HG02884 (cell line): ENCODE results near the gene COLEC12.

Experiments
- ATAC-seq: cut with Tn5 transposase; IDR thresholded peaks from one replicate; pipeline ENCODE4 v1.9.1; 2021; ENCODE audit warnings: mild to moderate bottlenecking, moderate library complexity; ENCODE audit not compliant: unreplicated experiment

The COLEC12 gene

GRCh38 chr18:475202-476031, 25.1 kb downstream of the COLEC12 start:
- ATAC-seq: no peak

GRCh38 chr18:474416-474815, 26.1 kb downstream of the COLEC12 start:
- ATAC-seq: no peak

DNA sequence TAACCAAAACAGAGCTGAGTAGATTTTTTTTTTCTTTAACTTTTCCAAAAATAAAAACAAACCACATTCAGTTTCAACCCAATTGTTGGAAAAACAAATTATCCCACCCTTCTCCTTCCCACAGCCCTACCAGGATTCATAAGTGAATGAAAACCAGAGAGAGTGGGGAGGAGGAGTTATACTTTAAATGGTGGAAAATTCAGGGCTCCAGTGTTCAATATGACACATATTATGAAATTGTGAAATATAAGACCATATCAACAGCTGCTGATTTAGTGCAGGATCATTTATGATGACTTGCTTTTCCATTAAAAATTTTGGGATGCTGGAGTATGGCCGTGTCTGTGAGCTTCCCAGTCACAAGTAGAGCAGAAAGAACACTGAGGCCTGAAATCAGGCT, 26.7 kb downstream of the COLEC12 start:
- no peak for ATAC-seq

DNA sequence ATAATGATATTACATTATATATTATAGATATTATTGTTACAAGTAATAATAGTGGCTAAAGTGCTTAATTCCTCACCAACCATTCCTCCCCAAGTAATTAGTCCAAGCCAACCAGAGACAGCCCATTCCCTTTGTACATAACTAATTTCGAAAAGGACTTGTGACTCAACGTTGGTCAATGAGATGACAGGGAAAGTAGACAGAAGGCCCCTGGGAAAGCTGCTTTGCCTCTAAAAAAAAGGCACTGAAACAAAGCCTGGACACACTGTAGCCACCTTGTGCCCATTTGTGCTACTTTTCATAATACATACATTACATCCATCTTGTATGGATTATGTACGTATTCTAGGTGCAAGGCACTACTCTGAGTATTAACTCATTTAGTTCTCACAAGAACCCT, 28.8 kb downstream of the COLEC12 start:
- no peak for ATAC-seq

- no peak for ATAC-seq
Measured at GRCh38 chr18:470661-471501, 29.6 kb downstream of the COLEC12 start.

GRCh38 chr18:468955-469790, 31.3 kb downstream of the COLEC12 start:
- ATAC-seq: no peak

- no peak for ATAC-seq
Measured at GRCh38 chr18:463827-464541, 36.5 kb downstream of the COLEC12 start.

DNA sequence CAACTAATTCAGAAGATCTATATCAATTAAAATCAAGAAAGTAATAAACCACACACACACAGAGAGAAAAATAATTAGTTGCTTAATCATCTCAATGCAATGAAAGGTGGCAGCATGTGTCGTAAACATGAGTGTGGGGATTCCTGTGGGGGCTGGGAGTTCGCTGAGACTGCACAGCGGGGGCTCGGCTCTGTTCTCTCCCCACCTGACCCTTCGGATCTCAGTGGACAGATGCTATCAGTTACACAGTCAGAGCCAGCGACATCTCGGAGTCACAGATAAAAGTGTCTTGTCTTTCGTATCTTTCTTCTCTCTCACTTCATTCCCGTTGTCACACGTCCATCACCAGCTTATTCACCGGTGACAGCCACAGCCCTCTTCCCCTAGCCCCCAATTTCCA, 37.1 kb downstream of the COLEC12 start:
- ATAC-seq: no peak

DNA sequence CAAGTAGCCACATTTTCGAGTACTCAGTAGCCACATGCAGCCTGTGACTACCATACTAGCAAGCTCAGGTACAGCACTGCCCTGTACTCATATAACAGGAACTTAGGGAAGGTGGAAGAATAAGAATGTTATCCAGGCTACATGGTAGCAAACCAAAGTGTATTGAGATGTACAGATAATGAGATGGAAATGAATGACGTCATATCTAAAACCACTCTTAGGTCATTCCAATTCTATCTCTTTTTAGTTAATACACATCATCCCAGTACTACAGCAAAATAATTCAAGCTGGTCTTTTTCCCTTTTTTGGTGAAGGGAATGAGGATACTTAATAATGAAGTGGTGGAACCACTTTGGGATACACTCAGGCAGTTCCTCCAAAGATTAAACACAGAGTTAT, 38.7 kb downstream of the COLEC12 start:
- ATAC-seq: no peak

DNA sequence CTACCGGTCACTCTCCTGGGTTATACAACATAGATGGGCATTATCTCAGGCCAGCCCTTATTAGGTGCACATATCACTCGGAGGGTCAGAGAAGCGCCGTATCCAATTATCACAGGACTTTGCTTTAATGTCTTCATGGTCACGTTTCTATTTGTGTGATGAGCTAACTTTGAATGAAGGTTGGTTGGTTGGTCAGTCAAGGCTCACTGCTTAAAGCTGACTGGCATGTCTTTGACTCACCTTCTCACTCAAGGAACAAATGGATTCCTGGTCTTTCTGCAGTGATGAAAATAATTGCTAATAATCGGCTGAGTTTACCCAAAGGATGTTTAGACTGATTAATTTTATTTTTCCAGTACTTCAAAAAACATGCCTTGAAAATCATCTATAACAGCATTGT, 39.7 kb downstream of the COLEC12 start:
- ATAC-seq: no peak

GRCh38 chr18:459814-460593, 40.5 kb downstream of the COLEC12 start:
- no peak for ATAC-seq

GRCh38 chr18:457521-458412, 42.7 kb downstream of the COLEC12 start:
- no peak for ATAC-seq

GRCh38 chr18:457140-457519, 43.4 kb downstream of the COLEC12 start:
- ATAC-seq: no peak

DNA sequence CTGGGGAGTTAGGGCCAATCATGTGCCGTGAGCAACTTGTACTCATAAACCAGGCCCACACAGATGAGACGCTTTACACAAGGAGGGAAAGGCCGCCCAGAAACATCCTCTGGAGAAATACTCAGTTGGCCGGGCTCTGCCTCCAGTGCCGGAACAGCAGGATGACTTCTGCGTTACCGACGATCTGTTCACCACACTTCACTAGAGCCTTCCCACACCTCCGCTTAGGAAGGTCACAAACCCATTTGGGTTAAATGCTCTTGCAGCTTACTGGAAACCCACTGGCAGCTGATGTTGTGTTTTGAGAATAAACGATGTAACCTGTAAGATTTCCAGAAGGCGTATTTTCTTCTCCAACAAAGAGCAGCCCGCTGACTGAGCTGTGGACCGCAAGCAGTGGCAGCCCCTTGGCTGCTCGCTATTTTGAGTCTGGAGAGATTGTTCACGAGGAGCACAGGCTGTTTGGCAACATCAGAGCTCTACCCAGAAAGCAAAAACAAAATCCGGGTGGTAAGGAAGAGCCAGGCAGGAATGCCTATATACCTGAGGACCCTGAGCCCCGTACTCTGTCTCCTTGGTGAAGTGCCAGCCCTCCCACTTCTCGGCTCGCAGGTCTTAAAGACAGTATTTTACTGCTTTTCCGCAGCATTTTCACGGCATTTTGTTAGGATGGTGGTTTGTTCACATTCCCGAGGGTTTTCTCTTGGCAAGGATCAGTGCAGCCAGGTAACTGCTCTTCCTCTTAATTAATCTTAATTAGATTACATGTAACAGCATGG, 44.0 kb downstream of the COLEC12 start:
- ATAC-seq: no peak

GRCh38 chr18:453400-453799, 47.1 kb downstream of the COLEC12 start:
- no peak for ATAC-seq

- no peak for ATAC-seq
Measured at GRCh38 chr18:452816-453215, 47.7 kb downstream of the COLEC12 start.

DNA sequence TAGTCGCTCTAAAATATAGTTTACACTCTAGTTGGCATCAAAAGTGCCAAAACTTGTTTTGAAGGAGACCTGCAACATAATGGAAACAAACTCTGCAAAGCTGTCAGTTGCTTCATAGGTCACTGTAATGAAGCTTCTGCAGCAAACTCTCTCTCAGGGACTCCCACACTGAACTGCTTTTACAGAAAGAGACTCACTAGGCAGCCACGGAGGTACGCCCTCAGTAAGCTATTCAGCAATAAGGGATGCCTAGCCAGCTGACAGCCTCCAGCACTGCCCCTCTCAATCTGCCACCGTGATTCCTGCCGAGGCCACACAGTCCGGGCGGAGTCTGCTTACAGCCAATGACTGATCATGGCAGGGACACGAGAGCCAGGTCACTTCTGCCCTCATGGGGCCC, 51.1 kb downstream of the COLEC12 start:
- ATAC-seq: no peak
